ENCODE measurements around the gene SYTL1.

- TF ChIP-seq POLR2AphosphoS5 (IDR thresholded peaks at IDR 0.05) (peak; percentile 1), CTCF (IDR thresholded peaks at IDR 0.05; ENCODE audit: poor library complexity, severe bottlenecking) (no peak), REST (IDR thresholded peaks at IDR 0.05; ENCODE audit: borderline replicate concordance) (no peak), TAF1 (IDR thresholded peaks at IDR 0.05; ENCODE audit: low read depth) (no peak), EZH2 (IDR thresholded peaks at IDR 0.05; ENCODE audit: borderline replicate concordance, insufficient read depth, low read length, poor library complexity, severe bottlenecking) (no peak), EP300 (conservative IDR thresholded peaks at IDR 0.05; ENCODE audit: poor library complexity, severe bottlenecking) (no peak), RAD21 (conservative IDR thresholded peaks at IDR 0.05) (no peak), MXI1 (conservative IDR thresholded peaks at IDR 0.05; ENCODE audit: poor library complexity, severe bottlenecking) (no peak), SMC3 (conservative IDR thresholded peaks at IDR 0.05; ENCODE audit: poor library complexity) (no peak)
These were observed 55.9 kb downstream of the SYTL1 start for GRCh38 chr1:27397749-27398148.

All from neural cell (in vitro differentiated cells).